Endothelial cell (in vitro differentiated cells): ENCODE results near the gene SSH2. TPM values are rescaled to one million over a fixed set of nuclear protein-coding genes. Genes with fewer than 3 reads are reported as not detected.
A peak's percentile ranks its signal among the peaks of the same experiment; 100 is the strongest.

Experiments
- DNase-seq: peaks from one replicate; pipeline ENCODE4 v3.0.0; 2021; ENCODE audit warnings: low spot score
- H3K27ac Mint-ChIP-seq: one replicate; pipeline ENCODE4 v1.8.0; 2021; ENCODE audit warnings: mixed read lengths, inconsistent platforms; ENCODE audit not compliant: unreplicated experiment
- H3K27me3 Mint-ChIP-seq: one replicate; pipeline ENCODE4 v1.8.0; 2021; ENCODE audit warnings: mild to moderate bottlenecking, moderate library complexity, mixed read lengths, inconsistent platforms; ENCODE audit not compliant: unreplicated experiment
- H3K36me3 Mint-ChIP-seq: one replicate; pipeline ENCODE4 v1.8.0; 2021; ENCODE audit warnings: mild to moderate bottlenecking, low read depth, mixed read lengths, inconsistent platforms; ENCODE audit not compliant: unreplicated experiment
- H3K4me1 Mint-ChIP-seq: one replicate; pipeline ENCODE4 v1.8.0; 2021; ENCODE audit warnings: mild to moderate bottlenecking, mixed read lengths, inconsistent platforms; ENCODE audit not compliant: unreplicated experiment
- H3K4me3 Mint-ChIP-seq: one replicate; pipeline ENCODE4 v1.8.0; 2021; ENCODE audit warnings: mild to moderate bottlenecking, mixed read lengths, inconsistent platforms; ENCODE audit not compliant: unreplicated experiment
- H3K9me3 Mint-ChIP-seq: one replicate; pipeline ENCODE4 v1.8.0; 2021; ENCODE audit warnings: mixed read lengths, inconsistent platforms; ENCODE audit not compliant: unreplicated experiment
- CTCF ChIP-seq: fragments of 200-600 bp; sonication (generic); IDR thresholded peaks from one replicate; pipeline ENCODE4 v1.5.0; 2021; ENCODE audit warnings: antibody characterized with exemption; ENCODE audit not compliant: unreplicated experiment
- total RNA-seq: library from RNA; stranded (reverse); fragmentation: NEBNext Ultra II Directional; extraction: Animal tissue kit (Norgen Biotek cat#: 25700); gene quantifications from one replicate; pipeline ENCODE4 v1.2.1, GENCODE V29; 2021; ENCODE audit not compliant: unreplicated experiment

SSH2 gene
- total RNA-seq, 1 donor from 2014 or later, result 81.2 TPM

DNA sequence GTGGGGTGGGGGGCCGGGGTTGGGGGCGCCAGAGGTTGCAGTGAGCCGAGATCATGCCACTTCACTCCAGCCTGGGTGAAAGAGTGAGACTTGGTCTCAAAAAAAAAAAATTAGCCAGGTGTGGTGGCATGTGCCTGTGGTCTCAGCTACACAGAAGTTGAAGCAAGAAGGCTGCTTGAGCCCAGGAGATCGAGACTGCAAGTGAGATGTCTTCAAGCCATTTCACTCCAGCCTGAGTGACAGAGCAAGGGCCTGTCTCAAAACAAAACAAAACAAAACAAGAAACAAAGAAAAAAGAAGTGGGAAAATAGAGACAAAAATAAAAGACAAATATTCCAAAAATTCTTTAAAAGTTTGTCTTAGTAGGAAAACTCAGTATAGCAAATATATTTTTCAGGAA is 172.2 kb downstream of the SSH2 start:
- Mint-ChIP-seq H3K36me3 (peaks cover 7% of the 10 kb centered on the region), H3K27ac (no peak overlapping the region), H3K9me3 (no peaks in the 10 kb centered on the region), H3K4me1 (peaks cover 14% of the 10 kb centered on the region), H3K27me3 (peaks cover 9% of the 10 kb centered on the region), H3K4me3 (peak overlapping the region; percentile 47)
- no peak for TF ChIP-seq CTCF
- no peak for DNase-seq

- TF ChIP-seq CTCF, result no peak
- no peak for DNase-seq
- Mint-ChIP-seq H3K9me3 (no peaks in the 10 kb centered on the region), H3K27me3 (peaks cover 2% of the 10 kb centered on the region), H3K27ac (no peak overlapping the region), H3K4me3 (no peak overlapping the region), H3K4me1 (no peaks in the 10 kb centered on the region), H3K36me3 (peaks cover 7% of the 10 kb centered on the region)
Observed at GRCh38 chr17:29753845-29754439, 176.1 kb downstream of the SSH2 start.

DNA sequence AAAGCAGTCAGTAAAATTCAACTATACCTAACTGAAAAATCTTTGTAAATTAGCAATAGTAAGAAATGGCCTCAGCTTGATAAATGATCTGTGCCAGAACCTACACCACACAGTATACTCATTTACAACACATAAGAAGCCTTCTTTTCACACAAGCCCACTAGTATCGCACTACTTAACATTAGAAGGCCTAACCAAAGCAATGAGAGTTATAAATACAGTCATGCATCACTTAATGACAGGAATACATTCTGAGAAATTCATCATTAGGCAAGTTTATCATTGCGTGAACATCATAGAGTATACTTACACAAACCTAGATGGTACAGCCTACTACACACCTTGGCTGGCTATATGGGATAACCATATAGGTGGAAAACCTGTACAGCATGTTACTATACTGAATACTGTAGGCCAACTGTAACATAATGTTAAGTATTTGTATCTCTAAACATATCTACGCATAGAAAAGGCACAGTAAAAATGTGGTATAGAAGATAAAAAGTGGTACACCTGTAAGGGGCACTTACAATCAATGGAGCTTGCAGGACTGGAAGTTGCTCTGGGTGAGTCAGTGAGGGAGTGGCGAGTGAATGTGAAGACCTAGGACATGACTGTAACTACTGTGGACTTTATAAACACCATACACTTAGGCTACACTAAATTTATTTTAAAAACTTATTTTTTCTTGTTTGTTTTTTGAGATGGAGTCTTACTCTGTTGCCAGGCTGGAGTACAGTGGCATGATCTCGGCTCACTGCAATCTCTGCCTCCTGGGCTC is 180.8 kb downstream of the SSH2 start:
- DNase-seq, result no peak
- no peak for TF ChIP-seq CTCF
- Mint-ChIP-seq H3K27me3 (no peaks in the 10 kb centered on the region), H3K9me3 (no peaks in the 10 kb centered on the region), H3K4me1 (peaks cover 3% of the 10 kb centered on the region), H3K27ac (no peak overlapping the region), H3K36me3 (peaks cover 10% of the 10 kb centered on the region), H3K4me3 (no peak overlapping the region)

DNA sequence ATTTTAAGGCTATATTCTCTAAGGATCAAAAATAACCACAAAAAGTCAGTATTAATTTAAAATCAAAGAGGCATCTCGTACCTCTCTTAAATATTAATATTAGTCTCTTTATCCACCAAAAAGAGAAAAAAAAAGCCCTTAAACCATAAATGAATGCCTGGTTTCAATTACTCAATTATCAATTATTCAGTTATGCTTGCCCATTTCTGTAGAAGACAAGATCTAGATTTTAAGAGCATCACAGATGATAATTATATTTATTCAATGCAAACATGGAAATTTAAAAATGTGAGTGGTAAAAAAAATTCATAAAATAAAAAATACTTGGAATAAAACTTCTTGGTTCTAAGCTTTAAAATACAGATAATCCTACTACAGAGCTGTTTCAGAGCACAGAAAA is 181.6 kb downstream of the SSH2 start:
- Mint-ChIP-seq H3K4me1 (peaks cover 5% of the 10 kb centered on the region), H3K27ac (no peak overlapping the region), H3K27me3 (no peaks in the 10 kb centered on the region), H3K9me3 (no peaks in the 10 kb centered on the region), H3K36me3 (peaks cover 10% of the 10 kb centered on the region), H3K4me3 (no peak overlapping the region)
- no peak for DNase-seq
- TF ChIP-seq CTCF, result no peak

GRCh38 chr17:29747660-29748059 is 182.4 kb downstream of the SSH2 start:
- Mint-ChIP-seq H3K27ac (no peak overlapping the region), H3K4me3 (no peak overlapping the region), H3K36me3 (peaks cover 9% of the 10 kb centered on the region), H3K27me3 (peaks cover 2% of the 10 kb centered on the region), H3K9me3 (no peaks in the 10 kb centered on the region), H3K4me1 (peaks cover 9% of the 10 kb centered on the region)
- TF ChIP-seq CTCF, result no peak
- no peak for DNase-seq
